GM23248 (cell line): ENCODE data around the gene SUSD2. TPM values are rescaled to one million over a fixed set of nuclear protein-coding genes. Genes with fewer than 3 reads are reported as not detected.

Source experiments
- DNase-seq: peaks from one replicate; pipeline ENCODE4 v3.0.0-alpha.2; 2015
- H2AFZ ChIP-seq: fragments of 200-600 bp; sonication (generic); 2 replicates; pipeline ENCODE4 v1.6.1; 2016; ENCODE audit warnings: antibody characterized with exemption
- H3F3A ChIP-seq: fragments of 200-600 bp; sonication (generic); 2 replicates; pipeline ENCODE4 v1.6.1; 2016; ENCODE audit warnings: mild to moderate bottlenecking, antibody characterized with exemption, mixed run types; ENCODE audit not compliant: insufficient read depth
- H3K27ac ChIP-seq: fragments of 200-600 bp; sonication (generic); 2 replicates; pipeline ENCODE4 v1.5.1; 2016; ENCODE audit warnings: mild to moderate bottlenecking
- H3K27me3 ChIP-seq: fragments of 200-600 bp; sonication (generic); replicated peaks from 2 replicates; pipeline ENCODE4 v1.6.1; 2016; ENCODE audit warnings: mild to moderate bottlenecking; ENCODE audit not compliant: insufficient read depth
- H3K36me3 ChIP-seq: fragments of 200-600 bp; sonication (generic); 2 replicates; pipeline ENCODE4 v1.6.1; 2016; ENCODE audit warnings: low read depth, mild to moderate bottlenecking
- H3K4me1 ChIP-seq: fragments of 200-600 bp; sonication (generic); 2 replicates; pipeline ENCODE4 v1.6.1; 2016; ENCODE audit warnings: mild to moderate bottlenecking; ENCODE audit not compliant: insufficient read depth
- H3K4me2 ChIP-seq: fragments of 200-600 bp; sonication (generic); one replicate; pipeline ENCODE4 v1.6.1; 2016; ENCODE audit warnings: mild to moderate bottlenecking; ENCODE audit not compliant: unreplicated experiment
- H3K4me3 ChIP-seq: fragments of 200-600 bp; sonication (generic); 2 replicates; pipeline ENCODE4 v1.5.1; 2016; ENCODE audit warnings: mild to moderate bottlenecking
- H3K79me2 ChIP-seq: fragments of 200-600 bp; sonication (generic); 2 replicates; pipeline ENCODE4 v1.6.1; 2016; ENCODE audit warnings: mild to moderate bottlenecking; ENCODE audit not compliant: insufficient read depth
- H3K9ac ChIP-seq: fragments of 200-600 bp; sonication (generic); 2 replicates; pipeline ENCODE4 v1.6.1; 2016; ENCODE audit warnings: mild to moderate bottlenecking
- H3K9me2 ChIP-seq: fragments of 200-600 bp; sonication (generic); 2 replicates; pipeline ENCODE4 v1.6.1; 2016; ENCODE audit warnings: mixed run types, mild to moderate bottlenecking, moderate library complexity; ENCODE audit not compliant: insufficient read depth
- H3K9me3 ChIP-seq: fragments of 200-600 bp; sonication (generic); one replicate; pipeline ENCODE4 v1.6.1; 2017; ENCODE audit warnings: low read depth
- H4K20me1 ChIP-seq: fragments of 200-600 bp; sonication (generic); 2 replicates; pipeline ENCODE4 v1.6.0; 2016; ENCODE audit not compliant: insufficient read depth
- EZH2 ChIP-seq: fragments of 200-600 bp; sonication (generic); IDR thresholded peaks from 2 replicates; pipeline ENCODE4 v1.6.1; 2018; ENCODE audit warnings: antibody characterized with exemption, mild to moderate bottlenecking; ENCODE audit not compliant: insufficient read depth, poor library complexity, severe bottlenecking
- EZH2phosphoT487 ChIP-seq: fragments of 200-600 bp; sonication (generic); IDR thresholded peaks from 2 replicates; pipeline ENCODE4 v1.6.1; 2018; ENCODE audit warnings: antibody characterized with exemption, moderate library complexity, mild to moderate bottlenecking, low read depth; ENCODE audit not compliant: insufficient read depth
- WGBS, 2 experiments: methylation state at CpG; one replicate each; pipeline ENCODE4 v1.1.6; 2015 to 2017; ENCODE audit warnings: low lambda C conversion rate in 2 of 2, low coverage in 1 of 2; ENCODE audit errors: missing lambda C conversion rate in 2 of 2; 5-methylcytosine and 5-hydroxymethylcytosine counted together
- in situ Hi-C: fragments of 300-500 bp; cut with MboI; formaldehyde crosslinking; loops from 2 replicates; pipeline ENCODE4 v1.15.0; 2020
- polyA plus RNA-seq: library from polyadenylated mRNA; unstranded; fragments of >200 nt; fragmentation: Nextera tagmentation; extraction: Ambion mirVana; gene quantifications from 2 replicates; pipeline ENCODE4 v1.2.1, GENCODE V29; 2016
- total RNA-seq: library from RNA; depleted of rRNA; stranded (reverse); fragments of >200 nt; shearing (Covaris generic); gene quantifications from 2 replicates; pipeline ENCODE4 v1.2.3, GENCODE V29; 2014

The SUSD2 gene
- total and polyA plus RNA-seq, 2 experiments from 2014 or later, result 0.24 TPM; not detected in 1

- DNase-seq, result no peak
- WGBS, 2 experiments, result 83 to 90% methylated on average over 4 to 16 of the region's 16 CpGs
- in situ Hi-C loops, result no loop called here
- H3K79me2 ChIP-seq, result no peaks in the 10 kb centered on the region
- no peaks in the 10 kb centered on the region for H3F3A ChIP-seq
- H3K4me1 ChIP-seq, result 0 out of 2 replicates have a peak, but pooled peaks cover 3% of the 10 kb centered on the region
- H3K4me3 ChIP-seq, result no peak overlapping the region
- TF ChIP-seq EZH2phosphoT487, result no peak
- TF ChIP-seq EZH2, result no peak
- no peak overlapping the region for H2AFZ ChIP-seq
- H3K27me3 ChIP-seq, result no peaks in the 10 kb centered on the region
- H4K20me1 ChIP-seq, result no peaks in the 10 kb centered on the region
- no peak overlapping the region for H3K27ac ChIP-seq
- no peaks in the 10 kb centered on the region for H3K9me2 ChIP-seq
- no peak overlapping the region for H3K9ac ChIP-seq
- no peaks in the 10 kb centered on the region for H3K36me3 ChIP-seq
- H3K4me2 ChIP-seq, result no peak overlapping the region
- H3K9me3 ChIP-seq, result no peaks in the 10 kb centered on the region
Observed at GRCh38 chr22:24185001-24185500, 3.8 kb downstream of the SUSD2 start.

- in situ Hi-C loops, result no loop called here
Observed at GRCh38 chr22:24185501-24186351, 4.4 kb downstream of the SUSD2 start.

GRCh38 chr22:24186352-24186740 lies 5.1 kb downstream of the SUSD2 start:
- no peak overlapping the region for H3K9ac ChIP-seq

More at GRCh38 chr22:24185501-24186351, 4.4 kb downstream of the SUSD2 start:
- H3K4me1 ChIP-seq, result 0 out of 2 replicates have a peak, but pooled peaks cover 3% of the 10 kb centered on the region
- no peaks in the 10 kb centered on the region for H3K27me3 ChIP-seq
- no peak overlapping the region for H2AFZ ChIP-seq
- H3F3A ChIP-seq, result no peaks in the 10 kb centered on the region
- no peak for DNase-seq
- H3K9ac ChIP-seq, result no peak overlapping the region
- no peaks in the 10 kb centered on the region for H3K36me3 ChIP-seq
- H3K9me3 ChIP-seq, result no peaks in the 10 kb centered on the region
- H3K79me2 ChIP-seq, result no peaks in the 10 kb centered on the region
- TF ChIP-seq EZH2 (no peak), EZH2phosphoT487 (no peak)
- no peaks in the 10 kb centered on the region for H4K20me1 ChIP-seq
- no peak overlapping the region for H3K4me2 ChIP-seq
- no peaks in the 10 kb centered on the region for H3K9me2 ChIP-seq
- no peak overlapping the region for H3K27ac ChIP-seq
- WGBS, 2 experiments, result 89% methylated on average over 35 to 51 of the region's 51 CpGs
- no peak overlapping the region for H3K4me3 ChIP-seq

GRCh38 chr22:24186892-24187670 lies 5.8 kb downstream of the SUSD2 start:
- H3K4me3 ChIP-seq, result no peak overlapping the region
- no peak overlapping the region for H3K27ac ChIP-seq
- no peaks in the 10 kb centered on the region for H3K27me3 ChIP-seq
- DNase-seq, result no peak
- H3K36me3 ChIP-seq, result no peaks in the 10 kb centered on the region
- in situ Hi-C loops, result no loop called here
- H3K9me3 ChIP-seq, result no peaks in the 10 kb centered on the region
- H2AFZ ChIP-seq, result no peak overlapping the region
- H3K4me2 ChIP-seq, result no peak overlapping the region
- H3K4me1 ChIP-seq, result 0 out of 2 replicates have a peak, but pooled peaks cover 3% of the 10 kb centered on the region
- no peaks in the 10 kb centered on the region for H3K9me2 ChIP-seq
- H3K79me2 ChIP-seq, result no peaks in the 10 kb centered on the region
- no peaks in the 10 kb centered on the region for H4K20me1 ChIP-seq
- H3F3A ChIP-seq, result no peaks in the 10 kb centered on the region
- 85 to 87% methylated on average over 30 to 32 of the region's 34 CpGs for WGBS, 2 experiments
- H3K9ac ChIP-seq, result no peak overlapping the region
- TF ChIP-seq EZH2 (no peak), EZH2phosphoT487 (no peak)

More at GRCh38 chr22:24186352-24186740, 5.1 kb downstream of the SUSD2 start:
- TF ChIP-seq EZH2 (no peak), EZH2phosphoT487 (no peak)
- WGBS, 2 experiments, result 85 to 90% methylated on average over 13 to 15 of the region's 15 CpGs
- Histone ChIP-seq H3F3A (no peaks in the 10 kb centered on the region), H3K9me3 (no peaks in the 10 kb centered on the region), H3K4me2 (no peak overlapping the region), H3K4me3 (no peak overlapping the region), H2AFZ (no peak overlapping the region), H3K27ac (no peak overlapping the region), H3K79me2 (no peaks in the 10 kb centered on the region), H3K36me3 (no peaks in the 10 kb centered on the region), H3K9me2 (no peaks in the 10 kb centered on the region), H3K4me1 (0 out of 2 replicates have a peak, but pooled peaks cover 3% of the 10 kb centered on the region), H4K20me1 (no peaks in the 10 kb centered on the region), H3K27me3 (no peaks in the 10 kb centered on the region)
- DNase-seq, result no peak
- in situ Hi-C loops, result no loop called here
